Activated T-cell treated with anti-CD3 and anti-CD28 coated beads, Interleukin-2, amount 50 U/mL, for 4 hours (primary cell): Measurements from ENCODE around the gene PUSL1. TPM values are rescaled to one million over a fixed set of nuclear protein-coding genes. Genes with fewer than 3 reads are reported as not detected.

Experiments used
- ATAC-seq, 2 donors: fragments of 200-7000 bp; cut with Tn5 transposase; one replicate each; pipeline ENCODE4 v1.10.0; 2021
- DNase-seq: peaks from one replicate; pipeline ENCODE4 v3.0.0-alpha.2; 2020
- H3K27me3 Mint-ChIP-seq: one replicate; pipeline ENCODE4 v1.8.0; 2021; ENCODE audit warnings: low read depth, mixed read lengths
- H3K36me3 Mint-ChIP-seq: one replicate; pipeline ENCODE4 v1.8.0; 2022; ENCODE audit warnings: mixed read lengths; ENCODE audit not compliant: insufficient read depth
- H3K4me1 Mint-ChIP-seq: one replicate; pipeline ENCODE4 v1.8.0; 2021; ENCODE audit warnings: low read depth, mixed read lengths
- H3K4me3 Mint-ChIP-seq: one replicate; pipeline ENCODE4 v1.8.0; 2021; ENCODE audit warnings: mild to moderate bottlenecking, moderate library complexity, mixed read lengths
- H3K9me3 Mint-ChIP-seq: one replicate; pipeline ENCODE4 v1.8.0; 2021; ENCODE audit warnings: mixed read lengths
- total RNA-seq, 3 donors: library from RNA; stranded (reverse); gene quantifications; one replicate each; pipeline ENCODE4 v1.2.1, GENCODE V29; 2021

Gene PUSL1
- total RNA-seq, 3 donors from 2014 or later, result 38.9 to 40.7 (median 39.5) TPM

DNA sequence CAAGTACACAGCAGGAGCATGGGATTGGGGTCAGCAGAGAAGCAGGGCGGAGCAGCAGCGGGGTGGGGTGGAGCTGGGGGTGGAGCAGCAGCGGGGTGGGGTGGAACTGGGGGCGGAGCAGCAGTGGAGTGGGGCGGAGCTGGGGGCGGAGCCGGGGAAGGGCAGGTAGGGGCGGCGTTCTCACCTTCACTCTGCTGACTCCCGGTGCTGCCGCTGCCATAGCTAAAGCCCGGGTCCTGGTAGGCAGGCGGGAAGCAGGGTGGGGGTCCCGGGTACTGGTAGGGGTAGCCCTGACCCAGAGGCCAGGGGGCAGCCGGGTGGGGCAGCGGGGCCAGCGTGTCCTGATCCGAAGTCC, 29.4 kb downstream of the PUSL1 start:
- DNase-seq (peak; percentile 30), ATAC-seq (peak; percentile 73 to 74)
- no peaks in the 10 kb centered on the region for H3K9me3 Mint-ChIP-seq
- H3K4me1 Mint-ChIP-seq, result no peaks in the 10 kb centered on the region
- peaks cover 4% of the 10 kb centered on the region for H3K36me3 Mint-ChIP-seq
- H3K27me3 Mint-ChIP-seq, result no peaks in the 10 kb centered on the region
- no peak overlapping the region for H3K4me3 Mint-ChIP-seq

DNA sequence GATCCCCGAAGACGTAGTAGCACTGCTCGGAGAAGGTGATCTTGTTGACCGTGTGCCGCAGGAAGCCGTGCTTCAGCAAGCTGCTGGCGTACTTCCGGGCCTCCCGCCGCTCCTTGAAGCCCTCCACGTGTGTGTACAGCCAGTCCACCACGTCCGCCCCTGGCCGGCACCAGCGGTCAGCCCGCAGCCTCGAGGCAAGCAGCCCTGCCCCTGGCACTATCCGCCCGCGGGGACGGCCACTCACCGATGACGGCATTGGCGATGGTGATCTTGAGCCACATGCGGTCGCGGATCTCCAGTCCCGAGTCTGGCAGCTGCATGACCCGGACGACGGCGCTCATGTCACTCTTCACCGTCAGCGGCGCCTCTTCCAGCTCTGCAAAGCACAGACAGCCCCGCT, 29.9 kb downstream of the PUSL1 start:
- no peak overlapping the region for H3K4me3 Mint-ChIP-seq
- H3K36me3 Mint-ChIP-seq, result peaks cover 4% of the 10 kb centered on the region
- DNase-seq (no peak), ATAC-seq (no peak)
- H3K4me1 Mint-ChIP-seq, result no peaks in the 10 kb centered on the region
- H3K9me3 Mint-ChIP-seq, result no peaks in the 10 kb centered on the region
- H3K27me3 Mint-ChIP-seq, result no peaks in the 10 kb centered on the region

DNA sequence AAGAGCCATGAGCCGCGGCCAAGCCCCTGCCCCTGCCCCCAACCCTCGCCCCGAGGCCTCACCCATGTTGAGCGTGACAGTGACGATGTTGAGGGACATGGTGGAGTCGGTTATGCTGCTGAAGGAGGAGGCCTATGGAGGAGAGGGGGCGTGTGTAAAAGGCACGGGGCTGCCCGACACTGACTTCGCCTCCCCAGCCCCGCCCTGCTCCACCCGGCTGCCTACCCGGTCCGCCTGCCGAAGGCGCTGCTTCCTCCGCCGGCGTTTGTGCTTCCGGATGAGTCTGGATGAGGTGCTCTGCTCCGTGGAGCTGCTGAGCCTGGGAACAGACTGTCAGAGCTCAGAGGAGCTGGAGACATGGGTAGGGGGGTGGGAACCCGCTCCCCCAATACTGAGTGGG, 31.8 kb downstream of the PUSL1 start:
- DNase-seq (no peak), ATAC-seq (no peak)
- H3K9me3 Mint-ChIP-seq, result no peaks in the 10 kb centered on the region
- H3K36me3 Mint-ChIP-seq, result peaks cover 4% of the 10 kb centered on the region
- H3K4me3 Mint-ChIP-seq, result no peak overlapping the region
- no peaks in the 10 kb centered on the region for H3K27me3 Mint-ChIP-seq
- H3K4me1 Mint-ChIP-seq, result peaks cover 4% of the 10 kb centered on the region

DNA sequence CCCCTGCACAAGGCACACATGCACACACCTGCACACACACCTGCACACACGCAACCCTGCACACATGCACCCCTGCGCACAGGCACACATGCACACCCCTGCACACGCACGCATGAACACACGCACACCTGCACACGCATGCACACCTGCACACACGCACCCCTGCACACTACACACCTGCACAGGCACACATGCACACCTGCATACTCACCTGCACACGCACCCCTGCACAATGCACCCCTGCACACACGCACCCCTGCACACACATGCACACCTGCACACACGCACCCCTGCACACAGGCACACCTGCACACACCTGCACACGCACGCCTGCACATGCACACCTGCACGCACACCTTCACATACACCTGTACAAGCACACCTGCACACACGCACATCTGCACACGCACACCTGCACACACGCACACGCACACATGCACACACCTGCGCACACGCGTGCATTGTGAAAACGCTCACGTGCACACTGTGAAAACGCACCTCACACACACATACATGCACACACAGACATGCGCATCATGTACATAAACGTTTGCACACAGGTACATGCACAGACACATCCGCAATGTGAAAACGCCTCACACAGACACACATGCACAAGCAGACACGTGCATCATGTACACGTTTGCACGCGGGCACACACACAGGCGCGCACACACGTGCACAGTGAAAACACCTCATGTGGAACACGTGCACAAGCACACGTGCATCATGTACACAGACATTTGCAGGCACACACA, 32.6 kb downstream of the PUSL1 start:
- Mint-ChIP-seq H3K4me3 (no peak overlapping the region), H3K27me3 (no peaks in the 10 kb centered on the region), H3K9me3 (no peaks in the 10 kb centered on the region), H3K4me1 (peaks cover 6% of the 10 kb centered on the region), H3K36me3 (peaks cover 4% of the 10 kb centered on the region)
- DNase-seq (no peak), ATAC-seq (no peak)

DNA sequence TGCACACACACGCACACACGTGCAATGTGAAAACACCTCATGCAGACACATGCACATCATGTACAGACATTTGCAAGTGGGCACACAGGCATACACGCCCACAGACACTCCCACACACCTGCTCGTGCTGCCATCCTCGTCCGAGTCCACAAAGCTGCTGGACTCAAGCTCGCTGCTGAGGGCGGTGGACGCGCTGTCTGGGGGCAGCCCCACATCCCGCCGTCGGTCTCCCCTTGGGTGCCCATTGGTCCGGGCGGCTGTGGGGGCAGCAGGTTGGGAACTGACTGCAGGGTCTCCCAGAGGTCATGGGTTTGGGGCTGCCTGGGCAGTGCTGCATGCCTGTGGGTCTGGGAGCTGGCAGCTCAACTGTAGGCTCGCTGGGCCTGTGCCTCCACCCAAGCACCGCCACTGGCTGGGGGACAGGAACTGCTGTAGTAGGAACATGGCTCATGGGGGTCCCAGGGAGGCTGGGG, 33.2 kb downstream of the PUSL1 start:
- Mint-ChIP-seq H3K36me3 (peaks cover 4% of the 10 kb centered on the region), H3K27me3 (no peaks in the 10 kb centered on the region), H3K4me3 (no peak overlapping the region), H3K4me1 (peaks cover 11% of the 10 kb centered on the region), H3K9me3 (no peaks in the 10 kb centered on the region)
- ATAC-seq (no peak), DNase-seq (no peak)

DNA sequence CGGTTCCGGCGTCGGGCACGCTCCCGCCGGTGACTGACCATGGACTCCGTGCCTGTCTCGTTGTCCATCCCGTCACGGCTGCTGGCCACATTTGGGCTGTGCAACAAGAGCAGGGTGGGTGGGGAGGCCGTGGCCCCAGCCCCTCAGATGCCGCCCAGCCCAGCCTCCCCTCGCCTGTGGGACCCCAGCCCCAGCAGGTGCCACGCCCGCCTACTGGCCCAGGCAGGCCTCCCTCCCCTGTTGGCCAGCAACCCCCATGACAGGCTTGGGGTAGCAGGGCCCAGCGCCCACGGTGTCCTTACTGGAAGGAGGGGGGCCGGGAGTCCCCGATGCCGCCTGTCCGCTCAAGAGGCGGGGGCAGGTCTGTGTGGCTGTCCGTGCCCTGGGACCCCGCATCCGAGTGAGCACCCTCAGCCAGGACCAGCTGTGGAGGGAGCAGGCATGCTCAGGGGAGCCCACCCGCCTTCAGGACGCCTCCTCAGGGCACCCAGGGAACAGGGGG, 33.7 kb downstream of the PUSL1 start:
- peaks cover 16% of the 10 kb centered on the region for H3K4me1 Mint-ChIP-seq
- H3K9me3 Mint-ChIP-seq, result no peaks in the 10 kb centered on the region
- H3K27me3 Mint-ChIP-seq, result no peaks in the 10 kb centered on the region
- no peak overlapping the region for H3K4me3 Mint-ChIP-seq
- ATAC-seq, result no peak
- peaks cover 4% of the 10 kb centered on the region for H3K36me3 Mint-ChIP-seq
- DNase-seq, result no peak

DNA sequence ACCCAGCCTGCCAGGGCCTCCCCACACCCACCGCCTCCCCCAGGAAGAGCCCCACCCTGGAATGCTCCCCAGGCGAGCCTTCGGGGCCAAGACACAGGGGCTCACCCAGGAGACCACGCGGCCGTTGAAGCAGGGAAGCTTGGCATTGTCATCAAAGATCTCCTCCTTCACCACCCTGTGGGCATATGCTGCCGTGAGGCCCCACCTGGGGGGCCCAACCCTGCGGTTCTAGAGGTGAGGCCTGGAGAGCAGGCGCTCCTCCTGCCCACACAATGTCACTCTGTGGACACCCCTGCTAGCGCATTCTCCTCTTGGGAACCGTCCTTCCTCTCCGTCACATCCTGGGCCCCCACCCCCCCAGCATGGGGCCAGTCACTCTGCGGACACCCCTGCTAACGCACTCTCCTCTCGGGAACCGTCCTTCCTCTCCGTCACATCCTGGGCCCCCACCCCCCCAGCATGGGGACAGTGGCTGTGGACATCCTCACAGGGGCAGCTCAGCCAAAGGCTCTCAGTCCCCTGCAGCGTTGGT, 34.3 kb downstream of the PUSL1 start:
- Mint-ChIP-seq H3K9me3 (no peaks in the 10 kb centered on the region), H3K4me1 (peaks cover 22% of the 10 kb centered on the region), H3K4me3 (no peak overlapping the region), H3K27me3 (no peaks in the 10 kb centered on the region), H3K36me3 (peaks cover 4% of the 10 kb centered on the region)
- DNase-seq (no peak), ATAC-seq (no peak)

DNA sequence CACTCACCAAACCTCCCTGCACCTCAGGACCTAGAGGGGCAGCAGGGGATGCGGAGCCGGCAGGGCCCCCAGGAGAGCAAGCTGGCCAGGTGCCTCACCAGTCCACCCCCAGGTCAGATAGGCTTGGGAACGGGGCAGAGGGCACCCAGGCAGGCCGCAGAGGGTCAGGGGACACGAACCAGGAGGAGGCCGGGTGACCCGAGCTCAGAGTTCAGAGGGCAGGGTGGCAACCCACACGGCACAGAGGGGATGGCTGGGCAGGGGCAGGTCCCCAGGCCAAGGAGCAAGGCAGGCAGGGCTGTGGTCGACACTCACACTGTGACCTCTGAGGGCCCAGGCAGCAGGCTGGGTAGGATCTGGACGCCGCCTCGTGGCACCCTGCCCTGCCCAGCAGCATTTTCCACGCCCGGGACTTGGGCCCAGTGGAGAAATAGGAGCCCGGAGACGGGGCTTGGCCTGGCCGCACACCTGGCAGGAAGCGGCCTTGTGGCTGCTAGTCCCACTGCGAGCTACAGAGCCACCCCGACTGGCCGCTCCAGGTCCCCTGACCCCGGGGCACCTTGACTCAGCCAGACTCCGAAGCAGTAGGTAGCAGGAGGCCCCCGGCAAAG, 35.5 kb downstream of the PUSL1 start:
- ATAC-seq (no peak), DNase-seq (no peak)
- Mint-ChIP-seq H3K27me3 (no peaks in the 10 kb centered on the region), H3K9me3 (no peaks in the 10 kb centered on the region), H3K36me3 (peaks cover 4% of the 10 kb centered on the region), H3K4me3 (no peak overlapping the region), H3K4me1 (peaks cover 23% of the 10 kb centered on the region)

DNA sequence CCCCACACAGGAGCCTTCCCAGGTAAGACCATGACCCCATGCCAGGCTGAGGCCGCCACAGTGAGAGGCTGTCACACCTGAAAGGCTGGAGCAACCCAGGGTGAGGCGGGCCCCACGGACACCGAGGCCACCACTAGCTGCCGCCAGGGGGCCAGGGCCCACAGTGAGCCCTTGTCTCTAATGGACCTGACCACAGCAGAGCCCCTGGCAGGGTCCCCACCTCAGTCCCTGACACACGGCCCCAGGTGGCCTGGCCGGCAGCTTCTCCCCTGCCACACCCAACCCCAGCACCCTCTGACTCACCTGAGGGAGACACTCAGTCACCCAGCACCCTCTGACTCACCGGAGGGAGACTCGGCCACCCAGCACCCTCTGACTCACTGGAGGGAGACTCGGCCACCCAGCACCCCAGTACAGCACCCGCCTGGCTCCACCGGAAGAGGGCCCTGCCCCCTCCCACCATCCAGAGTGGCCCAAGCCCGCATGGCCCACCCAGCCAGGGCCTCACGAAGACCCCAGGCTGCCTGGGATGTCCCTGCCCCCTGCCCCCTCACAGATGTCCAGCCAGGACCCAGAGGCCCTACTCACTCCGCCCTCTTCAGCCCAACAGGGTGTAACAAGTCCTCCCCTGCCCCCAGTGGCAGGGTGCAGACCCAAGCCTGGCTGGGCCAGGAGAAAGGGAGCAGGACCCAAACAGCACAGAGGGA, 36.4 kb downstream of the PUSL1 start:
- ATAC-seq (peak; percentile 44 to 54), DNase-seq (peak; percentile 57)
- Mint-ChIP-seq H3K4me1 (peaks cover 23% of the 10 kb centered on the region), H3K9me3 (no peaks in the 10 kb centered on the region), H3K36me3 (peaks cover 4% of the 10 kb centered on the region), H3K27me3 (no peaks in the 10 kb centered on the region), H3K4me3 (no peak overlapping the region)

DNA sequence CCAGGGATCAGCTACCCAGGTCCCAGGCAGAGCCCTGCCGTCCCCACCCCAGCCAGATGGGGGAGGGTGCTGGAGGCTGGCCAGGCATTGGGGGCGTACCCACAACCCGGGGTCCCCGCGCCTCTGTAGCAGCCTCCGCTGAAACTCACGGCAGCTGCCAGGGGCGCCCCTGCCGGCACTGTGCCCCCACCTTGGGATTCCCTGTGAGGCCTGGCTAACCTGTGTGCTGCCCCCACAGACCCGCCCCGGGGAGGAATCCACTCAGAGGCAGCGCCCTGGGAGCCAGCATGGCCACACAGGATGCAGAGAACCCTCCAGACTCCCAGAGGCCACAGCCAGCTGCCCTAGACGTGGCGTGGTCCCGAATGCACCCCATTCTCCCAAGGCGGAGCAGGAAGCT, 37.0 kb downstream of the PUSL1 start:
- ATAC-seq (no peak), DNase-seq (no peak)
- no peaks in the 10 kb centered on the region for H3K9me3 Mint-ChIP-seq
- H3K27me3 Mint-ChIP-seq, result no peaks in the 10 kb centered on the region
- no peak overlapping the region for H3K4me3 Mint-ChIP-seq
- H3K4me1 Mint-ChIP-seq, result peaks cover 23% of the 10 kb centered on the region
- H3K36me3 Mint-ChIP-seq, result peaks cover 4% of the 10 kb centered on the region

DNA sequence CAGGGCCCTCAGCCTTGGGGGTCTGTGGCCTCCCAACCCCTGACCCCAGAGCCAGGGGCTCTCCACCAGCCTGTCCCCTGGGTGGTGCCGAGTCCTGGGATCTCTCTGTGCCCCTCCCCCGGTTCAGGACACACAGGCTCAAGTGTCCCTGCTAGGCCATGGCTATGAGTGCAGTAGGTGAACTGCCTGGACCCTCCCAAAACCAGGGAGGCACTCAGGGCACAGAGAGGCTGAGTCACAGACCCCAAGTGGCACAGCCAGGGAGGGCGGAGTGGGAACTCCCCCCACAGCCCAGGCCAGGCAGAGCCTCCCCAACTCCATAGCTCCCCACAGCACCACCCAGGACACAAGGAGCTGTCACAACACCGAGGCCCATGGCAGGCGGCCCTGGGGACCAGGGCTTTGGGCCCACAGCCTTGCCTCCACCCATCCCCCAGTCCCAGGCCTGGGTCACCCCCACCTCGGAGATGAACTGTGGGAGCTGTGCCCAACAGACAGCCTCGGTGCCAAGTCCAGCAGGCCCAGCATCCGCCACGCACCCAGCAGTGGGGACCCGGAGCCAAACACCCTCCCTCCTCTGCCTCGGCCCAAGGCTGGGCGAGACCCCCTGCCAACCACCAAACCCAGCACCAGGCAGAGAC, 37.6 kb downstream of the PUSL1 start:
- ATAC-seq (no peak), DNase-seq (no peak)
- peaks cover 4% of the 10 kb centered on the region for H3K36me3 Mint-ChIP-seq
- no peak overlapping the region for H3K4me3 Mint-ChIP-seq
- H3K27me3 Mint-ChIP-seq, result no peaks in the 10 kb centered on the region
- H3K4me1 Mint-ChIP-seq, result peaks cover 23% of the 10 kb centered on the region
- H3K9me3 Mint-ChIP-seq, result no peaks in the 10 kb centered on the region

DNA sequence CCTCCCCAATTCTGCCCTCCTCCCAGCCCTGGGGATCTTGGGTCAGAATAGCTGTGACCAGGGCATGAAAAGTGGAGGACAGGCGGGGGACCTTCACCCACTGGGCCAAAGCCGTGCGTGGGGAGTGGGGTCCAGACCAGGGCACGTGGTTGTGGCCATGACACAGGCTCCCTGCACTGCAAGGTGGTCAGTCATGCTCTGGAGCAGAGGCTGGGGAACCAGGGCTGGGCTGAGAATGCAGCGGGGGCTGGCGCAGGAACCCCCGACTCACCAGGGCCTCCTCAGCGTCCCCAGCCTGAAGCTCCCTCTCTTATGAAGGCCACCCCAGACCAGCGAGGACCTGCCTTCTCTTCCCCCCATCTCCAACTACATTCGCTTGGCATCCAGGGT, 38.1 kb downstream of the PUSL1 start:
- DNase-seq (no peak), ATAC-seq (no peak)
- H3K4me3 Mint-ChIP-seq, result peak overlapping the region; percentile 81
- H3K4me1 Mint-ChIP-seq, result peaks cover 23% of the 10 kb centered on the region
- H3K27me3 Mint-ChIP-seq, result no peaks in the 10 kb centered on the region
- H3K9me3 Mint-ChIP-seq, result no peaks in the 10 kb centered on the region
- H3K36me3 Mint-ChIP-seq, result no peaks in the 10 kb centered on the region

DNA sequence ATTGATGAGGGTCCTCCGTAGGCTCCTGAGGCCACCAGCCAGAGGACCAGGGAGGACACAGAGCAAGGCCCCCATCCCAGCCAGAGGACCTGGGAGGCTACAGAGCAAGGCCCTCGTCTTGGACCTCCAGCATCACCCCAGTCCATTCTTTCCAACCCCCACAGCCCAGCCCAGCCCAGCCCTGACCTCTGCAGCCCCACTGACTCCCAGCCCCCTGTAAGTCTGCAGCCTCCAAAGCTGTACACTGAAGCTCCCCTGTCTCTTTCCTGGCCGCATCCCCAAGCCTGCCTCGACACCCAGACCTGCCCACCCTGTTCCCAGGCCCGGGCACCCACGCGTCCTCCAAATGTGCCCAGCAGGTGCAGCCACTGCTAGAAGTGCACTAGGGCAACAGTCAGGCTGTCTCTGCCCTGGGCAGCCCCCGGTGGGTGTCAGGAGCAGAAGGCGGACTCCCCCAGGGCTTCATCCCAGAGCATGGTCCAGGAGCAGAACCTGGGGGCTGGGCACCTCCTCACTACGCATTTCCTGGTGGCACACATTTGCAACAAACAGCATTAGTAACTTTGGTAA, 38.7 kb downstream of the PUSL1 start:
- Mint-ChIP-seq H3K4me1 (peaks cover 25% of the 10 kb centered on the region), H3K9me3 (no peaks in the 10 kb centered on the region), H3K4me3 (peak overlapping the region; percentile 81), H3K36me3 (no peaks in the 10 kb centered on the region), H3K27me3 (peaks cover 2% of the 10 kb centered on the region)
- DNase-seq, result no peak
- ATAC-seq, result no peak
